Amygdala (tissue), 56 donors: ENCODE data around the gene GLDN.
"Not testable (repeated sequence)": the region's sequence is repeated elsewhere in the genome, so short reads cannot be mapped to it uniquely, and the experiment has no call there.

ENCODE experiments used
- DNase-seq, 56 donors: peaks; one replicate each; lab custom pipeline; 2025; lab: John Stamatoyannopoulos, UW

GLDN gene

DNA sequence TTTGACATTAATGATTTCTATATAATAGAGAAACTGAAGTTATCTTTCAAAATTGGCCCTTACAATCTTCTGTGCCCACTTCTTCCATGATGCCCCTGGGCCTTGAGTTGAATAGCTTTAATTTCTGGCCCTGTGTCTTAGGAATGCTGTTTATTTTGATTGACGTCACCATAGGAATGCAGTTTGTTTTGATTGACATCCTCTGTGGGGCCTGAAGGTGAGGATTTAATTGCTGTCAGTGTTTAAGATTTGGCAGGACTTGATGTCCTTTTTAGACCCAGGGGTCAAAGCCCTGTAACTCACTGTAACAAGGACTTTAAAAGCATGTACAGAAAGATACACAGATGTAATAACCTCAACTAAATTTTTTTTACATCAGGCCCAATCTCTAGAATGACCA, 83.3 kb downstream of the GLDN start:
- DNase-seq, result no peak

- DNase-seq, result no peak
Measured at GRCh38 chr15:51425517-51426040, 84.1 kb downstream of the GLDN start.

- no peak for DNase-seq
Measured at GRCh38 chr15:51438526-51438925, 97.1 kb downstream of the GLDN start.

- no peak for DNase-seq
Measured at GRCh38 chr15:51443282-51443914, 101.9 kb downstream of the GLDN start.

DNA sequence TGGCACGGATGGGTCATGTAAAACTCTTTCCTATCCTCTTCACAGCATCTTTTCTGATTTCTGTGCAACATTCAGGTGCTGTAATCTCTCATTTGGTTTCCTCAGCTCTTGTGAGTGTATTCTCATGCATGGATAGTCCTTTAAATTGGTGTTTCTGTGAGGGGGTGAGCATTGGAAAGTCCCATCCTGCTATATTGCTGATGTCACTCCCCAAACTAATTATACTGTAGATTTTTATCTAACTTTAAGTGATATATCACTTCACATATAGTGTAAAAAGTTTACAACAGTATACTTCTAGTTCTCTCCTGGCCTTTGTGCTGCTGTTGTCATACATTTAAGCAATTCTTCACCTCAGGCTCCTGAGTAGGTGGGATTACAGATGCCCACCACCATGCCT, 102.7 kb downstream of the GLDN start:
- DNase-seq, result no peak

GRCh38 chr15:51444807-51445206, 103.4 kb downstream of the GLDN start:
- DNase-seq, result no peak

DNA sequence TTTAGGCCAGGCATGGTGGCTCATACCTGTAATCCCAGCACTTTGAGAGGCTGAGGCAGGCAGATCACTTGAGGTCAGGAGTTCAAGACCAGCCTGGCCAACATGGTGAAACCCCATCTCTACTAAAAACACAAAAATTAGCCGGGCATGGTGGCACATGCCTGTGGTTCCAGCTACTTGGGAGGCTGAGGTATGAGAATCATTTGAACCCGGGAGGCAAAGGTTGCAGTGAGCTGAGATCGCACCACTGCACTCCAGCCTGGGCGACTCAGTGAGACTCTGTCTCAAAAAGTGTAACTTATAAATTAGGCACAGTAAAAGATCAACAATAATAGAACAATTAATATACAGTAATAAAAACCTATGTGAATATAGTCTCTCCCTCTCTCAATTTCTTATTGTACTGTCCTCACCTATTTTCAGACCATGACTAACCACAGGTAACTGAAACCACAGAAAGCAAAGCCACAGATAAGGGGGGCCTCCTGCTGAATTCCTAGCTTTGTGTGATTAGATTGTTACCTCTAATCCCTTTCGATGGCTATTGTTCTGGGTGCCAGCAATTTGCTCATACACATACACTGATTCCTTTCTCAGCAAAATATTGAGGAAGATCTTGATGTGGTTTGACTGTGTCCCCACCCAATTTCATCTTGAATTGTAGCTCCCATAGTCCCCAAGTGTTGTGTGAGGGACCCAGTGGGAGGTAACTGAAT, 104.7 kb downstream of the GLDN start:
- DNase-seq, result not testable (repeated sequence)

GRCh38 chr15:51447855-51448621, 106.6 kb downstream of the GLDN start:
- no peak for DNase-seq

GRCh38 chr15:51448622-51449399, 107.4 kb downstream of the GLDN start:
- no peak for DNase-seq

DNA sequence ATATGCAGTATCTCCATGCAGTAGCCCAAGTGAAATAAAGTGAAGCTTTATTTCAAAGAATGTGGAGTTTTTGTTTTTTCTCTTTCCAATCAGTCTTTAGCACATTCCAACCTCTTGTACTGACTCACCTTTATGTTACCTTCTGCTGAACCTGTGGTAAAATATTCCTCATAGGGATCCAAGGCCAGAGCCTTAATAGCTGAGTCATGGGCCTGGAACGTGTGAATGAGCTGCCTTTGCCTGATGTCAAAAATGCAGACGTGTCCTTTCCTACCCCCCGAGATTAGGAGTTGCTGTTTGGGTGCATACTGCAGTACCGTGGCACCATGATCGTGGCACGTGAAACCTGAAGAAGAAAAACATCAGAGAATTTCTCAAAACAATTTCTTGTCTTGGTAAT, 108.5 kb downstream of the GLDN start:
- DNase-seq, result no peak
